GM20431 (cell line): ENCODE data around the gene FMO5.
"Not testable (repeated sequence)": the region's sequence is repeated elsewhere in the genome, so short reads cannot be mapped to it uniquely, and the experiment has no call there.

ENCODE experiments used
- in situ Hi-C: fragments of 300-500 bp; cut with MseI, MboI; formaldehyde crosslinking; loops from one replicate; pipeline ENCODE4 v1.15.0; 2020; ENCODE audit warnings: low sequenced_read_pairs; ENCODE audit not compliant: unreplicated experiment

Gene FMO5

GRCh38 chr1:147162093-147162492 is 63.0 kb downstream of the FMO5 start:
- in situ Hi-C loops = no loop called here

DNA sequence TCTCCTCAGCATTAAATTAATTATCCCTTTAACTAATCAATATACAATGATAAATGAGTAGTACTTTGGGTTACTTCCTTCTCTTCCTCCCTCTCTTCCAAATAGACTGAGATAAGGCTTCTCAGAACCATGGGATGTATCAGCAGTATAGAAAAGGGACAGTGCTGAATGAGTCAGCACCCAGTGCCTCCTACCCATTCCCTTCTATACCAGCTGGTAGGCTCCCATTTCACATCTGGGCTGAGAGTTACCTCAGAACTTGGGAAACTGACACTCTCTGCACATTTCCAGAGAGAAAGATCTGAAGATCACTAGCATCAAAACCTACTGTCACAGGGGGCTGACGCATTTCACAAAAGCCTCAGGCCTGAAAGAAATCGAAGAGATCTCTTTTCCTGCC is 68.0 kb downstream of the FMO5 start:
- in situ Hi-C loops = not testable (repeated sequence)

DNA sequence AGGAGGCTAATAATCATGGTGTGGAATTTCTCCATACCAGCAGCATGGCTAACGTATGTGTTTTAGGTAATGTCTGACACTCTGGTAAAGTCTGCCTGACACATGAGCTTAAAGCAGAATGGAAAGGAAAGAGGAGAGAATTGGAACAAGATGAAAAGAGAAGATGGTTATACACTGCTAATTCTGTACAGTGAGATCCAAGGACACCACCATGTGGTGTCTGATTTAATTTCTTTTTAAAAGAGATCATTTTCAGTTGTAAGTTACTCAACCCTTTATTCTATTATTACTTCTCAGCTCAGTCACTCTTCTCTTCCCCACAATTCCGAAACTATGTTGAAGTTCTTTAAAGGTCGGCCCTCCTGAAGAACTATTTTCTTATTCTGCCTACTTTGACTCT is 68.5 kb downstream of the FMO5 start:
- in situ Hi-C loops = no loop called here

- in situ Hi-C loops = no loop called here
These were observed 72.4 kb downstream of the FMO5 start for GRCh38 chr1:147152772-147153171.

- in situ Hi-C loops = no loop called here
These were observed 73.9 kb downstream of the FMO5 start for GRCh38 chr1:147151244-147151643.

GRCh38 chr1:147142886-147143285 is 82.3 kb downstream of the FMO5 start:
- in situ Hi-C loops = no loop called here
